ENCODE data around the gene SKA1. TPM values are rescaled to one million over a fixed set of nuclear protein-coding genes. Genes with fewer than 3 reads are reported as not detected.

Gene SKA1, protein sequence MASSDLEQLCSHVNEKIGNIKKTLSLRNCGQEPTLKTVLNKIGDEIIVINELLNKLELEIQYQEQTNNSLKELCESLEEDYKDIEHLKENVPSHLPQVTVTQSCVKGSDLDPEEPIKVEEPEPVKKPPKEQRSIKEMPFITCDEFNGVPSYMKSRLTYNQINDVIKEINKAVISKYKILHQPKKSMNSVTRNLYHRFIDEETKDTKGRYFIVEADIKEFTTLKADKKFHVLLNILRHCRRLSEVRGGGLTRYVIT
- total RNA-seq, result 13.1 and 23.0 TPM in 2 replicates

- peak; percentile 58 for DNase-seq (ENCODE audit: low read depth, low spot score)
Measured at GRCh38 chr18:50374753-50375391, at the start of gene SKA1. SKA1 (plus strand) TSS chr18:50375046; CDS start chr18:50375831, 785 bp downstream.

DNA sequence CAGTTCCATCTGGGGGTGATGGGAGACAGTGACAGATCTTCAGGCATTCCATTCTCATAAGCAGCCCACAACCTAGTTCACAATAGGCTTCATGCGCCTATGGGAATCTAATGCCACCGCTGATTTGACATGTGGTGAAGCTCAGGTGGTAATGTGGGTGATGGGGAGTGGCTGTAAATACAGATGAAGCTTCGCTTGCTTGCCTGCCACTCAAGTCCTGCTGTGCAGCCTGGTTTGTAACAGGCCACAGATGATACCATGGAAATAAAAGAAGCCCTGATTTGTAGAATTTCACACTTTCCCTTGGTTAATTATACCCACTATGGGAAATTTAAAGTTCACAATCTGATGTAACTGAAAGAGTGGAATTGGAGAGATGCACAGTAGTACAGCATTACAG lies 46.9 kb upstream of the SKA1 start:
- no peak for DNase-seq (ENCODE audit: low read depth, low spot score)

- DNase-seq (ENCODE audit: low read depth, low spot score), result no peak
Measured at GRCh38 chr18:50330176-50330575, 44.7 kb upstream of the SKA1 start.

GRCh38 chr18:50331691-50332090 lies 43.2 kb upstream of the SKA1 start:
- DNase-seq (ENCODE audit: low read depth, low spot score), result no peak

GRCh38 chr18:50334546-50335152 lies 40.2 kb upstream of the SKA1 start:
- no peak for DNase-seq (ENCODE audit: low read depth, low spot score)

GRCh38 chr18:50338122-50338521 lies 36.7 kb upstream of the SKA1 start:
- no peak for DNase-seq (ENCODE audit: low read depth, low spot score)

DNA sequence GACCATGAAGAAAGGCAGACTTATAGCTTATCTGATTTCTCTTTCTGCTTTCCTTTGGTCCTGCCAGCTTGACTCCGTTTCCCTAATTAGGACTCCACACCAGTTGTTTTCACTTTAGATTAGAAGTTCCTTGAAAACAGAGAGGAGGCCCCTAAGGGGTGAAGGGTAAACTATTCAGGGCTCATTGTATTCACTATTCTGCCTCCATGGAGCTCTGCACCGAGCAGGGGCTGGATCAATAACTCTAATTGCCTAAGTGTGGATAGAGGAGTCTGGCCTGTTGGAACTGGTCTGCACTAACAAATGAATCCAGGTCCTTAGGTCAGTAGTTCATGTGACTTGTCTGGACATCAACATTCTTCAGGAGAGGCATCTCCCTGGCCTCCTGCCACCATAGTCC lies 36.1 kb upstream of the SKA1 start:
- no peak for DNase-seq (ENCODE audit: low read depth, low spot score)

GRCh38 chr18:50340078-50340477 lies 34.8 kb upstream of the SKA1 start:
- DNase-seq (ENCODE audit: low read depth, low spot score), result no peak

GRCh38 chr18:50341443-50341842 lies 33.4 kb upstream of the SKA1 start:
- no peak for DNase-seq (ENCODE audit: low read depth, low spot score)

GRCh38 chr18:50350699-50351098 lies 24.1 kb upstream of the SKA1 start:
- no peak for DNase-seq (ENCODE audit: low read depth, low spot score)

DNA sequence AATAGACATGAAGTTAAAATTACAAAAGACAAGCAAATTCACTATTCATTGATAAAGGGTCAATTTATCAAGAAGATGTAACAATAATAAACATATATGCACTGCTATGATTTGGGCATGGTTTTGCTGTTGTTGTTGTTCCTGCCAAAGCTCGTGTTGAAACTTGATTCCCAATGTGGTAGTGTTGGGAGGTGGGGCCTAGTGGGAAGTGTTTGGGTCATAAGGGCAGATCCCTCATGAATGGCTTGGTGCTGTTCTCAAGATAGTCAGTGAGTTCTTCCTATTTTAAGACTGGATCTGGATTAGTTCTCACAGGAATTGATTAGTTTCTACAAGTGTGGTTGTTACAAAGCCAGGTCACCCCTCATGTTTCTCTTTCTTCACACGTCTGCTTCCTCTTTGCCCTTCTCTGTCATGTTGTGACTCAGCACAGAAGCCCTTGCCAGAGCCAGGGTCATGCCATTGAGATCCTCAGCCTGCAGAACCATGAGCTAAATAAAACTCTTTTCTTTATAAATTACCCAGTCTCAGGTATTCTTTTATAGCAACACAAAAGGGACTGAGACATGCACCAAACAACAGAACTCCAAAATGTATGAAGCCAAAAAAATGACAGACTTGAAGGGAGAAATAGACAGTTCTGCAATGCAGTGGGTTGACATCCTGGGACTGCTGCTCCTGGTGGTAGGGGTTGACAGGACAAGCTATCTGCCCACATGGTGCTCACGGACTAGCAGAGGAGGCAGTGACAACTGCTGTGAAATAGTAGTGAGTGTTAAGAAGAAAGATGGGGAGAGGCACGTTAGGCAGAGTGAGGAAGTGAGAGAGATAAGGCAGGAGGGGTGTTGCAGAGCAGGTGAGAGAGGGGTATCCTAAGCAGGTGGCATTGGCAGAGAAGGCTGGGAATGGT lies 18.6 kb upstream of the SKA1 start:
- peak; percentile 3 for DNase-seq (ENCODE audit: low read depth, low spot score)

- no peak for DNase-seq (ENCODE audit: low read depth, low spot score)
Measured at GRCh38 chr18:50358844-50359243, 16.0 kb upstream of the SKA1 start.

GRCh38 chr18:50359806-50360205 lies 15.0 kb upstream of the SKA1 start:
- no peak for DNase-seq (ENCODE audit: low read depth, low spot score)

DNA sequence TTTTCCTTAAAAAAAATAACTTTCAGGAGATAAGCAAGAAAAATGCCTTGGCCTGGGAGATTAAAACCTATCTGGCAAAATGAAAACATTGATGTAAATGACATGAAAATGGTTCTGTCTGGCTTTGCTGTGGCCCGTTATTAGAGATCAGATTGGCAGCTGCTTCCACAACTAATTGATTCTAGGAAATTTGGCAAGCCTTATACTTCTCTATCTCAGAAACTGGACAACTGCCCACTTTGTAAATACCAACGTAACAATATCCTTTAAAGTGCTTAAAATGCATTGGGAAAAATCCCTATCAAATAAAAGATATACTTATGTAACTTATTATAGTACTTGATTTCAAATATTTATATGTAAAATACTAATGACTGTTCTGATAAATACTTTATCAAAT lies 14.2 kb upstream of the SKA1 start:
- DNase-seq (ENCODE audit: low read depth, low spot score), result no peak

- no peak for DNase-seq (ENCODE audit: low read depth, low spot score)
Measured at GRCh38 chr18:50369672-50370071, 5.2 kb upstream of the SKA1 start.

DNA sequence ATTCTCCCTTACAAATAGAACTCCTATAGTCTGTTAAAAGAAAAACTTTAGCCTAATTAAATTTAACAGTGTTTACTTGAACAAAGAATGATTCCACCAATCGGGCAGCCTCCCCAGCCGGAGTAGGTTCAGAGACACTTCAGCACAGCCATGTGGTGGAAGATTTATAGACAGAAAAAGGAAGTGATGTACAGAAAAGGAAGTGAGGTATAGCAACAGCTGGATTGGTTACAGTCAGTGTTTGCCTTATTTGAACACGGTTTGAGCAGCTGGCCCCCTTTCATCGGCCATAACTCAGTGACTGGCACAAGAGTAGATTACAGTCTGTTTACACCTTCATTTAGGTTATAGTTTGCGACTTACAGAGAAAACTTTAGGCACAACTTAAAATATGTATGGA lies 2.1 kb upstream of the SKA1 start:
- no peak for DNase-seq (ENCODE audit: low read depth, low spot score)

DNA sequence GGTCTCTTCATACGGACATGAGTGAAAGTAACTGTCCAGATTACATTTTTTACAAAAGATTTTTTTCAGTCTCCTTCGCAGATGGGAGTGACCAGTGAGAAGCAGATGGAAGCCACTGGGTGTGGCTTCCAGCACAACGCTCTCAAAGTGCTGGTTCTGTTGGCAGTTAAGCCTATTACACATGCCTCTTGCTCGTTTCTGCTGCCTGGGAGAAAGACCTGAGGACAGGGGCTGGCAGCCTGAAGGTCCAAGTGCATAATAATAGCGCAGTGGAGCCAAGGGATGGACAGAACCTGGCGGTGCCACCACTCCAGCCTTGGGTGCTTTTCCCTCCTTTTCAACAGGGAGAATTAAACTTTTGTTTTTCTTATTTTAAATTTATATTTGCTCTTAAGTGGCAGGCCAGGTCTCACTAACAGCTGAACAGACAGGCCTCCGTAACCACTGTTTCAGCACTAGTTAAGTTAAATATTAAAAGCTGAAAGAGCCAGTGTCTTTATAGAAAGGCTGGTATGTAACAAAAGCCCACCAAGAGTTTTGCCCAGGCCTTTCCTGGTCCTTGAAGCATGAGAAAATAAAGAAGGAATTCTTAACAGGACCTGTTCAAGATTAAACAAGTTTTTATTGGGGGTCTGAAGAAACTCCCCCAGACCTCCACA lies 1.2 kb upstream of the SKA1 start:
- DNase-seq (ENCODE audit: low read depth, low spot score), result no peak

GRCh38 chr18:50374220-50374752 lies 560 bp upstream of the SKA1 start:
- DNase-seq (ENCODE audit: low read depth, low spot score), result no peak

DNA sequence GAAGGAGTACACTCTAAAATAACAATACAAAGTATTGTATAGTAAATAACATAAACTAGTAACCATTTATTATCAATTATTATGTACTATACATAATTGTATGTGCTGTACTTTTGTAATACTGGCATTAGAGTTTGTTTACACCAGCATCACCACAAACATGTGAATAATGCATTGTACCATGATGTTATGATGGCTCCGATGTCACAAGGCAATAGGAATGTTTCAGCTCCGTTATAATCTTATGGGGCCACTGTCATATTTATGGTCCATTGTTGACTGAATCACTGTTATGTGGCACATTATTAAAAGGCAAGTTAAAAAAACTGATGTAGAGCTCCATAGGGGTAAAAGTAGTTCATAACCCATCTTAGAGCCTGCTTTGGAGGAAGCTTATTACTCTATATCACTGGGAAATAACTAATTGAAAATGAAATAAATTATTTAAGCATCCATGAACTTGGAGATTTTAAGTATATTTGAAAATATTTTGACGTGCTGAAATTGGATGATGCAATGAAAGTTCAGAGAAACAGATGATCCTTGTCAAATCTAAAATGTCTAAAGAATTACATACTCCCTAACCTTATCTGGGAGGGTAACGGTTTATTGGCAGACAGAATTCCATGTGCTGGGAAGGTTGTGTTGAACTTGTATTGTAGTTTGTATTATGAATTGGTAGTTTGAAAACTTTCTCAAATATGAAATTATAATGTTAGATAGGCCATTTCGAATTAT lies 2.4 kb downstream of the SKA1 start:
- DNase-seq (ENCODE audit: low read depth, low spot score), result no peak

- no peak for DNase-seq (ENCODE audit: low read depth, low spot score)
Measured at GRCh38 chr18:50388988-50389387, 14.1 kb downstream of the SKA1 start.

All from pulmonary artery endothelial cell (primary cell).